OCI-LY1 (cell line): ENCODE data around the gene MCUR1.

Source experiments
- H2AFZ ChIP-seq: fragments of 200-600 bp; sonication (generic), shearing (Covaris generic); 2 replicates; pipeline ENCODE4 v1.6.0; 2014; ENCODE audit warnings: antibody characterized with exemption, mild to moderate bottlenecking, low read length
- H3F3A ChIP-seq: fragments of 200-600 bp; sonication (generic), shearing (Covaris generic); 2 replicates; pipeline ENCODE4 v1.6.0; 2014; ENCODE audit warnings: mild to moderate bottlenecking, antibody characterized with exemption, low read length, moderate library complexity; ENCODE audit not compliant: insufficient read depth
- H3K27ac ChIP-seq: fragments of 200-600 bp; sonication (generic); 2 replicates; pipeline ENCODE4 v1.5.1; 2014; ENCODE audit warnings: low read length, mixed run types, mild to moderate bottlenecking, low read depth; ENCODE audit not compliant: poor library complexity, severe bottlenecking
- H3K27me3 ChIP-seq: fragments of 200-600 bp; sonication (generic); 2 replicates; pipeline ENCODE4 v1.6.0; 2014; ENCODE audit warnings: antibody characterized with exemption, mild to moderate bottlenecking, low read length, moderate library complexity; ENCODE audit not compliant: insufficient read depth
- H3K36me3 ChIP-seq: fragments of 200-600 bp; sonication (generic); 2 replicates; pipeline ENCODE4 v1.6.1; 2014; ENCODE audit warnings: mild to moderate bottlenecking, antibody characterized with exemption, low read length, moderate library complexity, mixed read lengths; ENCODE audit not compliant: insufficient read depth
- H3K4me1 ChIP-seq: fragments of 200-600 bp; sonication (generic); 2 replicates; pipeline ENCODE4 v1.5.1; 2014; ENCODE audit warnings: mild to moderate bottlenecking, low read length, moderate library complexity; ENCODE audit not compliant: insufficient read depth, severe bottlenecking
- H3K4me2 ChIP-seq: fragments of 200-600 bp; sonication (generic), shearing (Covaris generic); 2 replicates; pipeline ENCODE4 v1.6.1; 2014; ENCODE audit warnings: low read length
- H3K4me3 ChIP-seq: fragments of 200-600 bp; sonication (generic); 2 replicates; pipeline ENCODE4 v1.5.1; 2014; ENCODE audit warnings: low read length, low read depth, mild to moderate bottlenecking, mixed read lengths; ENCODE audit not compliant: poor library complexity, severe bottlenecking
- H3K79me2 ChIP-seq: fragments of 200-600 bp; shearing (Covaris generic); 2 replicates; pipeline ENCODE4 v1.6.1; 2016; ENCODE audit warnings: mixed run types, low read length, mixed read lengths; ENCODE audit not compliant: insufficient read depth
- H3K9ac ChIP-seq: fragments of 200-600 bp; sonication (generic), shearing (Covaris generic); 2 replicates; pipeline ENCODE4 v1.6.1; 2014; ENCODE audit warnings: mild to moderate bottlenecking, low read length, mixed read lengths
- H3K9me2 ChIP-seq: fragments of 200-600 bp; sonication (generic), shearing (Covaris generic); 2 replicates; pipeline ENCODE4 v1.6.1; 2014; ENCODE audit warnings: low read depth, mild to moderate bottlenecking, low read length, mixed read lengths
- H3K9me3 ChIP-seq: fragments of 200-600 bp; shearing (Covaris generic); 2 replicates; pipeline ENCODE4 v1.6.1; 2014; ENCODE audit warnings: low read length, mixed read lengths
- H4K20me1 ChIP-seq: fragments of 200-600 bp; sonication (generic), shearing (Covaris generic); 2 replicates; pipeline ENCODE4 v1.6.0; 2016; ENCODE audit warnings: mild to moderate bottlenecking, low read length; ENCODE audit not compliant: insufficient read depth
- CTCF ChIP-seq: fragments of 200-600 bp; sonication (generic), shearing (Covaris generic); IDR thresholded peaks from 2 replicates; pipeline ENCODE4 v1.5.1; 2017; ENCODE audit warnings: mild to moderate bottlenecking, antibody characterized with exemption, low read length, moderate library complexity, mixed read lengths
- EZH2 ChIP-seq: fragments of 200-600 bp; sonication (generic), shearing (Covaris generic); IDR thresholded peaks from 2 replicates; pipeline ENCODE4 v1.8.0; 2017; ENCODE audit warnings: borderline replicate concordance, mixed run types, mild to moderate bottlenecking, antibody characterized with exemption, low read length, moderate library complexity, mixed read lengths

MCUR1 gene

GRCh38 chr6:13859871-13860555 is 45.7 kb upstream of the MCUR1 start:
- H3K36me3 ChIP-seq, result no peaks in the 10 kb centered on the region
- H3K4me2 ChIP-seq, result no peak overlapping the region
- H3K27ac ChIP-seq, result no peak overlapping the region
- no peaks in the 10 kb centered on the region for H3F3A ChIP-seq
- no peaks in the 10 kb centered on the region for H4K20me1 ChIP-seq
- H3K9me2 ChIP-seq, result no peaks in the 10 kb centered on the region
- peaks cover 7% of the 10 kb centered on the region; the same call in 1 of the 2 replicates for H3K9me3 ChIP-seq
- no peak overlapping the region for H2AFZ ChIP-seq
- no peak overlapping the region for H3K9ac ChIP-seq
- H3K27me3 ChIP-seq, result peaks cover 6% of the 10 kb centered on the region; the same call in 1 of the 2 replicates
- H3K79me2 ChIP-seq, result no peaks in the 10 kb centered on the region
- TF ChIP-seq EZH2, result no peak
- no peak for TF ChIP-seq CTCF
- H3K4me1 ChIP-seq, result no peaks in the 10 kb centered on the region
- no peak overlapping the region for H3K4me3 ChIP-seq

GRCh38 chr6:13854716-13855250 is 40.4 kb upstream of the MCUR1 start:
- Histone ChIP-seq H3K4me3 (no peak overlapping the region), H3K9me2 (no peaks in the 10 kb centered on the region), H3K36me3 (no peaks in the 10 kb centered on the region), H3K27ac (no peak overlapping the region), H4K20me1 (no peaks in the 10 kb centered on the region), H3K27me3 (no peaks in the 10 kb centered on the region), H3F3A (no peaks in the 10 kb centered on the region), H3K9me3 (no peaks in the 10 kb centered on the region), H3K4me2 (no peak overlapping the region), H3K79me2 (no peaks in the 10 kb centered on the region), H3K9ac (no peak overlapping the region), H2AFZ (no peak overlapping the region), H3K4me1 (no peaks in the 10 kb centered on the region)
- TF ChIP-seq EZH2, result no peak
- no peak for TF ChIP-seq CTCF

- Histone ChIP-seq H3F3A (no peaks in the 10 kb centered on the region), H3K27me3 (no peaks in the 10 kb centered on the region), H3K79me2 (no peaks in the 10 kb centered on the region), H3K9ac (no peak overlapping the region), H3K4me1 (no peaks in the 10 kb centered on the region), H2AFZ (no peak overlapping the region), H3K4me2 (no peak overlapping the region), H3K27ac (no peak overlapping the region), H3K36me3 (no peaks in the 10 kb centered on the region), H3K9me2 (no peaks in the 10 kb centered on the region), H4K20me1 (no peaks in the 10 kb centered on the region), H3K9me3 (no peaks in the 10 kb centered on the region), H3K4me3 (no peak overlapping the region)
- no peak for TF ChIP-seq CTCF
- no peak for TF ChIP-seq EZH2
Observed at GRCh38 chr6:13853871-13854270, 39.5 kb upstream of the MCUR1 start.
